Epidermal melanocyte (primary cell): ENCODE data around the gene WBP11.

ENCODE experiments used
- DNase-seq: peaks from one replicate; pipeline ENCODE4 v3.0.0; 2011; ENCODE audit warnings: low spot score; ENCODE audit not compliant: insufficient read length

Gene WBP11

DNA sequence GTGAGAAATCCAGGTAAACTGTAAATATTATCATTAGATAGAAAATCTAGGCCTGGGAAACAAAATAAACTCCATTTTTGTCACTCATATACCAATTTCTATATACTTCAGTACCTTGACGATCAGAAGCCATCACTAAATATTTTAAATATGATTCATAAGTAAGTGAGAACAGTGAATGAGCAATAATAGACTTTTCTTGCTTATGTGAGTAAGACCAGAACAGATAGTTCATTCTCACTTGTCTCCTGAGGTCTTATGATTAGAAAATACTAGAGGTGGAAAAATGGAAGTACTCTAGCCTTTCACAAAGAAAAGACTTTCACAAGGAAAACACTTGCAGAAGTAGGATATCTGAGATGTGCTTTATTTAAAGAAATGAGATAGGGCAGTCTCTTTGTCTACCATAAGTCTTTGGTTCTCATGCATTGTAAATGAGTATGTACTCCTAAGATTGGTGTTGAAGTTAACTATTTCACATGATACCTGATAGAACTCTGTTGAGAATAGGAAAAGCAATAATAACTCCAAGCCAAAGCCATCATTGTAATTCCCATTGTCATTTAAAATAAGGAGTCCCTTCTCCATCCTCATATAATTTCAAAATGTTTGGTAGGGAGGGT is 20.8 kb upstream of the WBP11 start:
- DNase-seq: no peak

DNA sequence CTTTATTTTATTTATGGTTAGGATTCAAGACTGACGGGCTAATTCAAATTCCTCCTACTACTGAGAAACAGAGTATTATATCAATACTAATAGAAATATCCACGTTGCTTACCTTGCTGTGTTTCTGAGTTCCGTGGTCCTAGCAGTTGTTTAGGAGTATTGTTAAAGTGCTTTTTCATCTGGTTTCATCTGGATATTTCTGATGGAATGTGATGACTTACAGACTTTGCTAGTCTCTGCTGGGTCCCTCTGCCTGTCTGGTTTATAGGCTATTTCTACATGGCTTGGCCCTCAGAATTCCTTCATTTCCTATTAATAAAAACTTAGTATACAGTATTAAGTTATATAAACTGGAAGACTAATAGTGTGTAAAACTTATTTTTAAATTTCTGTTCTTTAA is 10.7 kb upstream of the WBP11 start, which contains the start of gene SMCO3:
TSS of gene SMCO3 (minus strand) at position 169 of the 400 bp plus-strand sequence. CDS start 7,502 bp downstream, outside the sequence.
- no peak for DNase-seq

- DNase-seq: no peak
These were observed 8.2 kb upstream of the WBP11 start for GRCh38 chr12:14811486-14811885.

- no peak for DNase-seq
These were observed 7.7 kb upstream of the WBP11 start for GRCh38 chr12:14810953-14811483.

GRCh38 chr12:14810167-14810952 is 7.1 kb upstream of the WBP11 start:
- no peak for DNase-seq

GRCh38 chr12:14803830-14804160 is 517 bp upstream of the WBP11 start:
- no peak for DNase-seq

- DNase-seq: no peak
These were observed 612 bp downstream of the WBP11 start for GRCh38 chr12:14802721-14803010.

DNA sequence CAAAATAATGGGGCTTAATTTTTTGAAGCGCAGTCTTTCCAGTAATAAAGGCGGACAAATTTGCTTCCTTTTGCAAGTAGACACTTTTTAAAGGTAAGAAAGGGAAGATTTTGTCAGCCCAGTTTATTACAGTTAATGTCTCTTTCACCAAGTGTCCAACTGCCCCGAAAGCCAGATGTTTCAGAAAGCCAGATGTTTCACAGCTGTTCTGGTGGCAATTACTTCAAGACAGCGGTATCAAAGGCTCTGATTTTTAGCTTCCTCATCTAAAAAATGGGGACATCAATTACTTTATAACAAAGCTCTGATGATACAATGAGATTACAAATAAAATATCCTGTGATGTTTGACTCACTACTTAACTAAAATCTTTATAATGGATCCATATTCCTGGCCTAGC is 1.0 kb downstream of the WBP11 start:
- no peak for DNase-seq

- no peak for DNase-seq
These were observed 8.2 kb downstream of the WBP11 start for GRCh38 chr12:14795028-14795448.

DNA sequence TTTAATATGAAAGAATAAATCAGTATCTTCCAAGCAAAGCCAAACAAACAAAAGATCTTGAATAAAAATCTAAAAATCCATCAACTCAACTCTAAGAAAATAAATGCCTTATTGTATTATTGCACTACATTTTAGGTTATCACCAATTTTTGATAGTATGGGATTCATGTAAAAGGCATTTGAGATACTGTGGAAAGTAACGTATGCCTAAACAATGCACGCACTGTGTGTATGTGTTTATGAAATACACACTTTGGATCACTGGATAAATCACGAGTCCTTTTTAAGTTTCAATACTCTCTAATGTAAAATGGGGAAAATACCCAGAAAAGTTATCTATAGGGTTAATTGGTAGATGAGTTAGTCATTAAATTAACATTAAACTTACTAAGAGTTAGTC is 17.7 kb downstream of the WBP11 start:
- no peak for DNase-seq

GRCh38 chr12:14784471-14784870 is 18.8 kb downstream of the WBP11 start:
- no peak for DNase-seq

DNA sequence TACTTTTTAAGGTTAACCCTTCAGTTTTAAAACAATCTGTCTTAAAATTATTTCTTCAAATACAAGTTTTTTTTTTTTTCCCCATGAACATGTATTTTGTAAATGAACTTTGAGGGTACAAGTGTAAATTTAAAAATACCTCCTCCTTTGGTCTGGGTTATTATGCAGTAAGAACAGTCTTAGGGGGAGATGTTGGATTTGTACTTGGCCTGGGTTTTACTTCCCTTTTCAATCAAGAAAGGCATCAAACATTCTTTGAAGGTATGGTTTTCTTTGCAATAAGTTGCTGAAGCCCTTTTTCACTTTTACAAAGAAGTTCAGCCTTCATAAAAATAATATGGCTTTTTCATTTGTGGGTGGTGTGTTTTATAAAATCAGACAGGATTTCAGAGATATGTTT is 20.5 kb downstream of the WBP11 start:
- DNase-seq: no peak

DNA sequence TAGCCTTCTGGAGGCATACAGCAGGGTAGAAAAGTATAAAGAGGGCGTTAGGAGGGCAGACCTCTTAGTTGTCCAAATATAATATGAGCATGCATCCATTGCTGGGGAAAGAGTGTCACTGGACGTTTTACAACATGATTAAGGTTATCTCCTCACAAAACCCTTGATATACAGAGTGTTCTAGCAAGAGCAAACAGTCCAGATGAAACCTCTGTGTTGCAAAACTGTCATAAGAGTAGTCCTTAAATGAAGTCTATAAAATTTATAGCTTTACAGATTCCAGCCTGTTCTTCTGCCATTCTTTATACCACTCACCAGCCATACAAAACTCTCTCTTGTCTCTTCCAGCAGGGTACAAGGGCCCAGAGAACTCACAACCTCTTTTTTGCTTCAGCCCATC is 21.7 kb downstream of the WBP11 start:
- DNase-seq: no peak

- DNase-seq: no peak
These were observed 22.4 kb downstream of the WBP11 start for GRCh38 chr12:14780859-14781258.

DNA sequence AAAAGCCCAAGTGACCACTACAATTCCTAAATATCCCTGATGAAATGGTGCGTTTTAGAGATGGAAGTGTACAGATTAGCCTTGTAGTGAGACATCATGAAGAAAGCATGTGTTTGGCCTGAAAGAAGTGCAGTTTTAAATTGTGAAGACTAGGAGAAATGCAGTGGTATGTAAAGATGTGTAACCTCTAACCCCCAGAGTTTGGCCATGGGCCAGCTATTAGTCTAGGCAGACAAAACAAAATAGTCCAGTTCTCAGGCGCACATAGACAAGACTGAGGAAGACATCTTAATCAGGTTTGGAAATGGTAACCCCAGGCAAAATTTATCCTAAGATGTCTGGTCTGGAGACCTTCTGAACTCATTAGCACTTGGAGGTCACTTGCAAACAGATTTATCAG is 23.4 kb downstream of the WBP11 start:
- DNase-seq: no peak

GRCh38 chr12:14777271-14777670 is 26.0 kb downstream of the WBP11 start:
- DNase-seq: no peak

- DNase-seq: no peak
These were observed 26.9 kb downstream of the WBP11 start for GRCh38 chr12:14776236-14776961.

- DNase-seq: no peak
These were observed 27.7 kb downstream of the WBP11 start for GRCh38 chr12:14775636-14775980.

GRCh38 chr12:14774906-14775635 is 28.2 kb downstream of the WBP11 start:
- DNase-seq: no peak

GRCh38 chr12:14774074-14774905 is 29.0 kb downstream of the WBP11 start:
- DNase-seq: peak; percentile 86

GRCh38 chr12:14773685-14774073 is 29.6 kb downstream of the WBP11 start:
- DNase-seq: no peak
